ENCODE measurements around the gene SREBF1. TPM values are rescaled to one million over a fixed set of nuclear protein-coding genes. Genes with fewer than 3 reads are reported as not detected.

Gene SREBF1
- total RNA-seq, 2 experiments from 2014 or later: 175 to 176 TPM

DNA sequence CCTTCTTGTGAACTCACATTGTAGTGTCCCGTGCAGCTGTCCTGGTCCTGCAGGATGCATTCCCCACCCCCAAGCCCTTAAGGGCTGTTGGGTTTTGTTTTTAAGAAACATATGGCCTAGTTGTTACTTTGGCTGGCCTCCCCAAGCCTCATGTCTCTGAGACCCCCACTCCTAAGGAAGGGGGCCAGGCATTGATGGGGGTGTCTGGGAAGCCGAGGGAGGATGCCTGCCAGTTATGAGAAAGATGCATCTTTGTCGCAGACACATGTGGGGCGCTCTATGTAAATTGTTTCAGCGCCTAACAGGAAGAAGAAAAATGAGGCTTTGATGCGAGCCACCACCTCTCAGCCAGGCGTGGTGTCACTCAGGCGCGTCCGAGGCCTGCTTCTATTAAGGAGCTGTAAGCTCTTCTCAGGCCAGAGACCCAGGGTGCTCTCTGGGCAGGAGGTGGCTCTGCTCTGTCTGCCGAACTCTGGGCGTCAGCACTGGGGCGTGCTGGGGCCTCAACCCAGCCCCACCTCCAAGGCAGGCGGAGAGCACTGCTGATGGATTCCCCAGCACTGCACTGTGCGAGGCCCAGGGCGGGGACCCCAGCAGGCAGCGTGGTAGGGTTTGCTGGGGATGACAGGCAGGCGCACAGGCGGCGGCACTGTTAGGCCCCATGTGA, 70.6 kb downstream of the SREBF1 start:
- Mint-ChIP-seq H3K4me1 (peaks cover 26% of the 10 kb centered on the region), H3K9me3 (no peaks in the 10 kb centered on the region), H3K27ac (peak overlapping the region; percentile 68), H3K4me3 (no peak overlapping the region), H3K27me3 (no peaks in the 10 kb centered on the region), H3K36me3 (ENCODE audit: low read depth) (no peaks in the 10 kb centered on the region)
- ChIA-PET POLR2A (no interaction called here), CTCF (interaction anchor here (1.0 to 1.1 kb wide), 2 partner anchors 12 to 14 kb away, joined by 3 read pairs; no protein-coding TSS in a partner anchor)
- DNase-seq: no peak

DNA sequence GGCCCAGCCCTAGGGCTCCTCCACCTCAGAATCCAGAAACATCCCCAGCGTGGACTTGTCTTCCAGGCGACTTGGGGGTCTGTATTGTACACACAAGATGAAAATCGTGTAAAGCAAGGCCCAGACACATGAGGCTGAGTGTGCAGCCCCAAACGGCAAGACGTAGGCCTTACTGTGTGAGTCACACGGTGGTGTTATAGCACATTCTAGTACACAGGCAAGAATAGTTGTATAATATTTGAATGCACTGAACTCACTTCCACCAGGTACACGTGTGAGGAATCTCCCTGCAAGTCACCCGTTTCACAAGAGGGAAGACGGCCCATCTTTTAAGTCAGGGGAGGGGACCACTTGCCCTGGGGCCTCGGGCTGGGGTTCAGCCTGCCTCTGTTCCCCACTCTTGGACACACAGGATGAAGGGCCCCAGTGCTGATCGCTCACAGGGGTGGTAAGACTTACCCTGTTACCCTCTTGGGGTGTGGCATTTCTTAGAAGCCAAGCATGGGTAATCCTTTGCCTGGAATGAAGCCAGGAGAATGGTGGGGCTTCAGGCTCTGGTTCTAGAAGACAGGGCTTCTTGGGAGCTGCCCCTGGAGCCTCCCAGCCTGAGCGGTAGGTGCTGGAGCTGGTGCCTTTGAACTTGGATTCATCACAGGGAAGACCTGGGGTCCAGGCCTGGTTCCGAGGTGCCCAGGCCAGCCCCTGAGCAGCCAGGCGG, 71.3 kb downstream of the SREBF1 start:
- Mint-ChIP-seq H3K27me3 (no peaks in the 10 kb centered on the region), H3K4me3 (no peak overlapping the region), H3K27ac (no peak overlapping the region), H3K9me3 (no peaks in the 10 kb centered on the region), H3K4me1 (peaks cover 26% of the 10 kb centered on the region), H3K36me3 (ENCODE audit: low read depth) (no peaks in the 10 kb centered on the region)
- ChIA-PET POLR2A (no interaction called here), CTCF (interaction anchor here (1.0 to 1.1 kb wide), 2 partner anchors 13 to 15 kb away, joined by 3 read pairs; no protein-coding TSS in a partner anchor)
- DNase-seq: no peak

DNA sequence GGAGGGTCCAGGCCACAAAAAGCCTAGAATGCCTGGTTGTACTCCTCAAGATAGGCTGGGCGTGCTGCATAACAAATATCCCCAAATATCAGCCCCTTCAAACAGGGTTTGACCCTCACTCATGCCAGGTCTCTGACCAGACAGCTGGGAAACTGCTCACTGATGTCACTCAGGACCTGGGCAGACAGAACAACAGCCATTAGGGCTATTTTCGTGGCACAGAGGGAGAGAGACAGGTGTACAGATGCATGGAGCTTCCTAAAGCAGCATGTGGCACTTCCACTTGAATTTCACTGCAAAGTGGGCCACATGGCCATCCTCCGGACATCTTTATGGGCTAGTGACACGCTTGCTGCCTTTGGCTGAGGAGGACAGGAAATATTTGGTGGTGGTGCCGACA, 73.1 kb downstream of the SREBF1 start:
- H3K27me3 Mint-ChIP-seq: no peaks in the 10 kb centered on the region
- no peak overlapping the region for H3K4me3 Mint-ChIP-seq
- H3K27ac Mint-ChIP-seq: no peak overlapping the region
- ChIA-PET POLR2A (no interaction called here), CTCF (interaction anchor here (0.9 to 2.1 kb wide), 3 partner anchors 21 to 84 kb away, joined by 3 to 5 read pairs (median 3); no protein-coding TSS in a partner anchor)
- no peaks in the 10 kb centered on the region for H3K9me3 Mint-ChIP-seq
- no peak for DNase-seq
- H3K4me1 Mint-ChIP-seq: peaks cover 29% of the 10 kb centered on the region
- H3K36me3 Mint-ChIP-seq (ENCODE audit: low read depth): no peaks in the 10 kb centered on the region

DNA sequence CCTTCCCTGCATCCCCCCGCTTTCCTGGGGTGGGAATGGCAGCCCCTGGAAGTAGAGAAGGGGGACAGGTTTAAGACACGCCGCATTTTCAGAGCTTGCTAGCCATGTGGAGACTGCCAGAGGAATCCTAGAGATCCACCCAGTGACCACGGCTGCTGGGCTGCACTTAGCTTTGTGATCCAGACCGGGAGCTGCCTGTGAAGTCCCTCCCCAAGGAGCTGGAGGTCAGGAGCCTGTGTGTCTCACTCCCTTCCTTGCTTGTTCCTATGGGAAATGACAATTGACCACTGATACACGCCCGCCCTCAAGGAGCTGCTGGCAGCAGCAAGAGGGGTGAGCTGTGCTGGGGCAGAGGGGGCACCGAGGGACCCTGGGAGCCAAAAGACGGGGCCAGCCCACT, 73.7 kb downstream of the SREBF1 start:
- H3K27ac Mint-ChIP-seq: no peak overlapping the region
- H3K36me3 Mint-ChIP-seq (ENCODE audit: low read depth): no peaks in the 10 kb centered on the region
- ChIA-PET CTCF (interaction anchor here (0.8 to 2.1 kb wide), 7 partner anchors 8 to 83 kb away, joined by 3 to 8 read pairs (median 3); no protein-coding TSS in a partner anchor), POLR2A (no interaction called here)
- no peaks in the 10 kb centered on the region for H3K9me3 Mint-ChIP-seq
- peaks cover 35% of the 10 kb centered on the region for H3K4me1 Mint-ChIP-seq
- H3K4me3 Mint-ChIP-seq: no peak overlapping the region
- DNase-seq: no peak
- no peaks in the 10 kb centered on the region for H3K27me3 Mint-ChIP-seq

DNA sequence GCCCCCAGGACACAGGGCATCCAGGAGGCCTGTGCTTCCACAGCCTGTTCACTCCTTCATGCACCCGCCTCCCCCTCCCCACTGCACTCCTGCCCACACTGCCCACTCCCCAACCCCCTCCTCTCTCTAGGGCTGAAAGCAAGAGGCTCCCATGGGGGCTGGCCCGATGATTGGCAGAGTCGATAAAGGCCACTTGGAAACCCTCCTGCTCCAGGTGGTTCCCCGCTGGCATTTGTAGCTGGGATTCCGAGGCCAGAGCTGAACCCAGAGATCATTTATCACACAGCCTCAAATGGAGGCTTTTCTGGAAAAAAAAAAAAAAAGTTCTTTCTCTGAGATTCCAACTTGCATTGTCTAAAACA, 74.1 kb downstream of the SREBF1 start:
- Mint-ChIP-seq H3K4me3 (no peak overlapping the region), H3K27ac (no peak overlapping the region), H3K36me3 (ENCODE audit: low read depth) (no peaks in the 10 kb centered on the region), H3K4me1 (peaks cover 38% of the 10 kb centered on the region), H3K27me3 (no peaks in the 10 kb centered on the region), H3K9me3 (no peaks in the 10 kb centered on the region)
- ChIA-PET CTCF (interaction anchor here (0.8 to 2.1 kb wide), 6 partner anchors 8 to 83 kb away, joined by 3 to 8 read pairs (median 4); no protein-coding TSS in a partner anchor), POLR2A (no interaction called here)
- no peak for DNase-seq

Small RNA genes lying within 50 kb of the gene (microRNA-seq; reads per million reads assigned to microRNA genes)
- gene MIR33B (ENCODE audit: borderline microRNAs expressed, borderline replicate concordance): 311 reads per million, percentile 80 among the genes with 10 or more reads in this experiment
- 0.63 reads per million for gene MIR6777 (ENCODE audit: borderline microRNAs expressed, borderline replicate concordance)

Other genes starting within 250 kb of the SREBF1 start
- 10 to 100 TPM; 10.8 to 17.3 TPM for gene PEMT, start 245.3 kb downstream of the SREBF1 start, total RNA-seq
- gene RAI1, start 155.5 kb downstream of the SREBF1 start, total RNA-seq: 10 to 100 TPM; 18.1 to 18.5 TPM
- gene TOM1L2, start 135.4 kb upstream of the SREBF1 start, total RNA-seq: 10 to 100 TPM; 29.5 to 32.0 TPM
- under 1 TPM in 1 of 2 experiments, not detected in 1; 0.06 TPM for gene DRC3, start 135.9 kb upstream of the SREBF1 start, total RNA-seq
- 10 to 100 TPM; 27.0 to 32.4 TPM for gene ATPAF2, start 202.2 kb upstream of the SREBF1 start, total RNA-seq
- 1 to 10 TPM; 8.6 to 8.8 TPM for gene GID4, start 202.4 kb upstream of the SREBF1 start, total RNA-seq

All from activated CD4-positive, alpha-beta T cell treated with anti-CD3 and anti-CD28 coated beads, Interleukin-2, amount 10 ng/mL, durations not matched to agents 7 days and 5 days (primary cell).